ENCODE measurements around the gene MSMB.
A peak's percentile ranks its signal among the peaks of the same experiment; 100 is the strongest.
"Not testable (repeated sequence)": the region's sequence is repeated elsewhere in the genome, so short reads cannot be mapped to it uniquely, and the experiment has no call there.

The MSMB gene

GRCh38 chr10:46005383-46005782, 40.7 kb downstream of the MSMB start:
- DNase-seq, result no peak

DNA sequence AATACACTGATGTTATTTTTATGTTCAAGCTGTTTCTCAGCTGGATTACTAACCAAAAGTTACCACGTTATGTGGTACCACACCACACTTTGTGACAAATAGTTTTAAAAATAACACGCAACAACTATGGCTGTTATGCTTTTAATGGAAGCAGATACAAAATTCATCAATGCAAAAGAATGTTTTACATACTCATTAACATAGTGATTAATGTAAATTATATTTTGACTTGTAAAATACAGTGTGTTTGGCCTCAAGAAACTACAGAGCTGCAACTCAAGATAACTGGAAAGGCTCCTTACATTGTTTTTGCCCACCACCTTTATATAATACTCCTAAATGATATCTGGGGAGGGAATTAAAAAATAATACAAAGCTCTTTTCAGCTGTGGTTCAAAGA, 41.1 kb downstream of the MSMB start:
- DNase-seq, result no peak

DNA sequence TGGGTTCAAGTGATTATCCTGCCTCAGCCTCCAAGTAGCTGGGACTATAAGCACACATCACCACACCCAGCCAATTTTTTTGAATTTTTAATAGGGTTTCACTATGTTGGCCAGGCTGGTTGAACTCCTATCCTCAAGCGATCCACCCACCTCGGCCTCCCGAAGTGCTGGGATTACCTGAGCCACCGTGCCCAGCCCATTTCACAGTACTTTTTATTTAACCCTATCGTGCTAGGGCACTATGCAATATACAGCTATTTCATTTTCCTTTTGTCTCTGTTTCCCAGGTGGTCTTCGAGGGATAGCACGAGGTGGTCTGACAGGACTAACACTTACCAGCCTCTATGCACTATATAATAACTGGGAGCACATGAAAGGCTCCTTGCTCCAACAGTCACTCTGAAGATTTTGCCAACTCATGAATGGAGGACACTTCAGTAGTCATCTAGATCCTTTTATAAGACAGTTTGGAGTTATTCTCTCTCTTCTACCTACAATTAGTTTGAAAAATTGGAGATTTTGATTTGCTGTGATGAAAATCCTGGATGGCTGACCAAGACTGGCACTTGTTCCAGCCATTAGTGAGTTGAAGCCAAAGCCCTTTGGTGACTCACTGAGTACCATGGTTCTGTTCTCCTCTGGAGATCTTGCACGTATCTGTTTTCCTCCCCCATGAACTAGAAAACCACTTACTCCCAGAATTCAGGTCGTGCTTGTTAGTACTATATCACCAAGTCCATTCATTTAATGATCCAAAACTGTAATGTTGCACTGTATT, 43.0 kb downstream of the MSMB start:
- DNase-seq, result no peak

- not testable (repeated sequence) for DNase-seq
These were observed 43.8 kb downstream of the MSMB start for GRCh38 chr10:46002189-46002687.

DNA sequence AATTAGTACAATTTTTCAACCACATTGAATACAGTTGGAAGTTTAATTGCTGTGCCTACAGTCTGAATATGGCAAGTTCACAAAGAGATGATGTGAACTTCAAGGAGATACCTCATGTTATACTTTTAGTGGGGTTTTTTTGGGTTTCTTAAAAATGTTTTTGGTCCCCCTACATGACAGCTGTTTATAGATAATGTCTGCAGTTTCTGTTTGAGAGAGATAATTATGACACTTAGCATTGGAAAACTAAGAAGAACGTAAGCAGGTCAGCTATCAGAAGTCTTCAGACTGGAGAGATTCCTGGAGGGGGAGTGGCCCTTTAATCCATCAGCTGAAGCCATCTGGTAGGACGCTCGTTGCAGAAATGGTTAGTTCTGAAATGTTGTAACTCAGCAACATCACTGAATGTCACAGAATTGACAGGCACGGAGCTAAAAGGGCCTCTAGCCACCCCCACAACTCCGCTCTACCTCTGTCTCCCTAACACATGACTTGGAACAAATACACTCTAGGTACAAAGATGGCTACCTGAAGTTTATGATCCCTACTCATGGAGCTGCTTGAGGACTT, 44.8 kb downstream of the MSMB start:
- no peak for DNase-seq

- no peak for DNase-seq
These were observed 45.5 kb downstream of the MSMB start for GRCh38 chr10:46000538-46000937.

DNA sequence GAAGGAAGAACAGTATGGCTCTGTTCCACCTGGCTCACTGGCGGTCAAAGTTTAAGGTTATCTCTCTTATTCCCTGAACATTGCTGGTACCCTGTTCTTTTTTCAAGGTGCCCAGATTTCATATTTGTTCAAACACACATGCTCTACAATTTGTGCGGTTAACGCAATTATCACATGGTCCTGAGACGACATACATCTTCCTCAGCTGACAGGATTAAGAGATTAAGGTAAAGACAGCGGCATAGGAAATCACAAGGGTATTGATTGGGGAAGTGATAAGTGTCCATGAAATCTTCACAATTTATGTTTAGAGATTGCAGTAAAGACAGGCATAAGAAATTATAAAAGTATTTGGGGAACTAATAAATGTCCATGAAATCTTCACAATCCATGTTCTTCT, 46.1 kb downstream of the MSMB start:
- DNase-seq, result not testable (repeated sequence)

DNA sequence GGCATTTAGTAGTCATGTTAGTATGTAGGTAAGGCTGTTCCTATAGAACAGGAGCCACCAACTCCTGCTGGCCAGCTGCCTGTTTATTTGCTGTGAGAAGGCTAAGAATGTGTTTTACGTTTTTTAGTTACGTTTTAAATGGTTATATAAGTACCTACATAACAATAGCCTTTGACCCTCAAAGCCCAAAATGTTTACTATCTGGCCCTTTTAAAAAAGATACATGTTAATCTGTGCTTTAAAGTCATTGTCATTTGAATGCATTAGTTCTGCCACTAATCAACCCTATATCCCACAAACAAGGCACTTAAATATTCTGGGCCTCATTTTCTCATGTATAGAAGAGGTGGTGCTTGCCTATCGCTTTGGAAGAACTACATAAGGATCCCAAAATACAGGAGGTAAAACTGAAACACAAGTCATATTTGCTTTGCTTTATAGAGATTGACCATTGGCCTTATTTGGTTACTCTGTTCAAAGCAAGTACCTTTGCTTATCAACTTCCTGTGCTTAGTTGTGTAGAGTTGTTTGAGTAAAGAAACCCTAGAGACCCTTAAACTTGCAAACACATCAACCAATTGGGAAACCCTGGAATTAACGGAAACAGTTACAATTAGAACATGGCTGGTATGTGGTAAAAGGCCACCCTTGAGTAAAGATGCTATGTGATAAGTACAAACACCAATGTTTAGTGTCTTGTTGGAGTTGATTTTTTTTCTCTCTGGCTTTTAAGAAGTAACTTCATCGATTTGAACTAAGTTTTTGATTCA, 47.9 kb downstream of the MSMB start:
- DNase-seq, result no peak

DNA sequence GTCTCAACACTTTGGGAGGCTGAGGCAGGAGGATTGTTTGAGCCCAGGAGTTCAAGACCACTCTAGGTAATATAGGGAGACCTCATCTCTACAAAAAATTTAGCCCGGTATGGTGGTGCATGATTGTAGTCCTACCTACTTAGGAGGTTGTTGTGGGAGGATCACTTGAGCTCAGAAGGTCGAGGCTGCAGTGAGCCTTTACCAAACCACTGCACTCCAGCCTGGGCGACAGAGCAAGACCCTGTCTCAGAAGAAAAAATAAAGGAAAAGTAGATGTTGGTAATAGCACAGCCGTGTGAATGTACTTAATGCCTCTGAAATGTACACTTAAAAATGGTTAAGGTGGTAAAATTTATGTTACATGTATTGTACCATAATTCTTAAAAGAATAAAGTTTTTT, 48.5 kb downstream of the MSMB start:
- no peak for DNase-seq

GRCh38 chr10:45985590-45985989, 60.5 kb downstream of the MSMB start:
- not testable (repeated sequence) for DNase-seq

DNA sequence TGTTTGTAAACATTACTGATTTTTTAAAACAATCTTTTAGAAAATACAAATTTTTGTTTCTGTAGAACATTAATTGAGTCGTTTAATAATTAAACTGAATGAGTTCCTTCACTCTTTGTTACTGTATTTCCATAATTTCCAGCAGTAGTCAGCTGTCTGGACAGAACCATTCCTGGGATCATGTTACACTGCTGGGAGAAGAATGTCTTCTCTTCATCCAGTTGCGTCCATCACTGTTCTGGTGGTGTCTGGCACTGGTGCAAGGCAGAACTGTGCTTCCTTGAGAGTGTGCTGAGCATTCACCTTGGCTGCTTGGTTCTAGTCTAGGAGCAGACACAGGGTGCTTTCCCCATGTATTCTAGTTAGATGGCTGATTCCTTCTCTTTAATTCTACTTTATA, 61.6 kb downstream of the MSMB start:
- DNase-seq, result not testable (repeated sequence)

- peak; percentile 52 for DNase-seq
These were observed 62.4 kb downstream of the MSMB start for GRCh38 chr10:45983538-45984186.
